K562 (cell line): ENCODE data around the gene ZNF839. TPM values are rescaled to one million over a fixed set of nuclear protein-coding genes. Genes with fewer than 3 reads are reported as not detected.

Experiments used
- ATAC-seq: fragments of 200-7000 bp; cut with Tn5 transposase; 3 replicates; pipeline ENCODE4 v1.9.1; 2020; ENCODE audit warnings: moderate library complexity
- BruUV-seq: library from RNA; stranded (reverse); fragments of 400-500 nt; replicated peaks from 2 replicates; lab custom pipeline; 2021; lab: Mats Ljungman, UMichigan
- CTCF ChIA-PET: fragments of 300-600 bp; formaldehyde crosslinking; extraction: SDS; loops from one replicate; lab custom pipeline; 2021; ENCODE audit warnings: low intra/inter-chr PET ratio; lab: Yijun Ruan, JAX
- POLR2A ChIA-PET: fragments of 300-600, 350-650 bp; sonication (Branson Sonifier 250); formaldehyde crosslinking; extraction: SDS; loops from one replicate; lab custom pipeline; 2021; ENCODE audit warnings: antibody characterized with exemption, inconsistent platforms; lab: Yijun Ruan, JAX
- DNase-seq, 4 experiments: peaks; one replicate each; pipeline versions ENCODE4 v3.0.0 to v3.0.0-alpha.2; 2011 to 2018; ENCODE audit warnings: low spot score in 3 of 4, mixed read lengths in 3 of 4; ENCODE audit errors: extremely low read depth in 1 of 4
- FAIRE-seq: peaks from 2 replicates; lab custom pipeline; 2011; peaks lifted over from hg19 to GRCh38; lab: Jason Lieb, UNC
- H2AFZ ChIP-seq: 2 replicates; pipeline ENCODE4 v1.6.0; 2011; ENCODE audit warnings: low read depth, low read length, control low read depth, inconsistent platforms
- H3K27ac ChIP-seq: fragments of 200-600 bp; 3 replicates; pipeline ENCODE4 v1.8.0; 2011; ENCODE audit warnings: low read depth, mild to moderate bottlenecking, control low read depth, inconsistent platforms, low read length, moderate library complexity, mixed read lengths; ENCODE audit errors: extremely low read depth
- H3K27me3 ChIP-seq, 2 experiments: fragments of 300-600 bp in 1 of 2; 2 replicates in 1 of 2; 3 replicates in 1 of 2; pipeline versions ENCODE4 v1.6.0 to v1.8.0; 2011; ENCODE audit warnings: inconsistent platforms in 2 of 2, low read length in 2 of 2, mild to moderate bottlenecking in 1 of 2, mixed read lengths in 1 of 2, moderate library complexity in 1 of 2; ENCODE audit not compliant: control insufficient read depth in 2 of 2, insufficient read depth in 2 of 2
- H3K36me3 ChIP-seq: fragments of 300-600 bp; 3 replicates; pipeline ENCODE4 v1.8.0; 2011; ENCODE audit warnings: mild to moderate bottlenecking, low read length, inconsistent platforms; ENCODE audit not compliant: control insufficient read depth, insufficient read depth
- H3K4me1 ChIP-seq, 2 experiments: fragments of 200-600 bp in 1 of 2; replicated peaks in 1 of 2; 2 replicates in 1 of 2; 3 replicates in 1 of 2; pipeline versions ENCODE4 v1.5.1 to v1.8.0; 2011; ENCODE audit warnings: inconsistent platforms in 2 of 2, low read length in 2 of 2, mild to moderate bottlenecking in 1 of 2, mixed read lengths in 1 of 2, moderate library complexity in 1 of 2; ENCODE audit not compliant: control insufficient read depth in 2 of 2, insufficient read depth in 2 of 2
- H3K4me2 ChIP-seq: 2 replicates; pipeline ENCODE4 v1.6.1; 2011; ENCODE audit warnings: low read length, control low read depth, inconsistent platforms, mixed read lengths; ENCODE audit not compliant: insufficient read depth
- H3K4me3 ChIP-seq: fragments of 200-600 bp; sonication (generic), shearing (Covaris generic); 2 replicates; pipeline ENCODE4 v1.5.1; 2016; ENCODE audit warnings: control low read depth, inconsistent platforms
- H3K79me2 ChIP-seq: fragments of 200-600 bp; 3 replicates; pipeline ENCODE4 v1.8.0; 2011; ENCODE audit warnings: low read length, inconsistent platforms; ENCODE audit not compliant: control insufficient read depth, insufficient read depth
- H3K9ac ChIP-seq, 2 experiments: 2 replicates each; pipeline versions ENCODE4 v1.6.0 to v1.6.1; 2011; ENCODE audit warnings: low read depth in 2 of 2, low read length in 2 of 2, control low read depth in 1 of 2, inconsistent platforms in 1 of 2, mild to moderate bottlenecking in 1 of 2, mixed read lengths in 1 of 2; ENCODE audit not compliant: insufficient read depth in 1 of 2
- H3K9me1 ChIP-seq: one replicate; pipeline ENCODE4 v1.6.0; 2011; ENCODE audit warnings: inconsistent platforms, mild to moderate bottlenecking, low read length, moderate library complexity; ENCODE audit not compliant: control insufficient read depth, insufficient read depth
- H3K9me3 ChIP-seq: replicated peaks from 2 replicates; pipeline ENCODE4 v1.5.1; 2011; ENCODE audit warnings: low read depth, low read length, inconsistent platforms; ENCODE audit not compliant: control insufficient read depth, insufficient read depth
- H4K20me1 ChIP-seq: replicated peaks from 2 replicates; pipeline ENCODE4 v1.6.1; 2011; ENCODE audit warnings: low read length, inconsistent platforms, mixed read lengths; ENCODE audit not compliant: control insufficient read depth, insufficient read depth
- CAMTA2 ChIP-seq: fragments of 250-450 bp; sonication (Bioruptor Pico); conservative IDR thresholded peaks from 2 replicates; pipeline ENCODE4 v1.5.1; 2022
- CBX1 ChIP-seq: sonication (generic); IDR thresholded peaks from 2 replicates; pipeline ENCODE4 v1.6.1; 2016; ENCODE audit warnings: antibody characterized with exemption, low read depth, mild to moderate bottlenecking
- CBX5 ChIP-seq: IDR thresholded peaks from 2 replicates; pipeline ENCODE4 v1.6.1; 2014; ENCODE audit warnings: low read depth, borderline replicate concordance
- CBX8 ChIP-seq: fragments of 200-600 bp; sonication (generic); IDR thresholded peaks from 2 replicates; pipeline ENCODE4 v1.6.1; 2012; ENCODE audit warnings: borderline replicate concordance, mixed run types, low read depth, mild to moderate bottlenecking, moderate library complexity, mixed read lengths, low read length, control low read depth, inconsistent platforms; ENCODE audit not compliant: poor library complexity, severe bottlenecking; ENCODE audit errors: extremely low read depth
- CSDE1 ChIP-seq, 2 experiments: fragments of 450-650 bp; IDR thresholded peaks; 2 replicates each; pipeline ENCODE4 v1.6.1; 2016; ENCODE audit warnings: mild to moderate bottlenecking in 1 of 2
- FOXJ2 ChIP-seq: fragments of 200-800 bp; sonication (Bioruptor generic); IDR thresholded peaks from 2 replicates; pipeline ENCODE4 v1.6.1; 2016; ENCODE audit warnings: missing genetic modification characterization, missing compliant biosample characterization
- HCFC1 ChIP-seq: IDR thresholded peaks from 2 replicates; pipeline ENCODE4 v1.6.1; 2012; ENCODE audit warnings: low read depth, low read length, improper control_type of control experiment
- LARP7 ChIP-seq: fragments of 450-650 bp; IDR thresholded peaks from 2 replicates; pipeline ENCODE4 v1.6.1; 2016
- PYGO2 ChIP-seq: fragments of 450-650 bp; IDR thresholded peaks from 2 replicates; pipeline ENCODE4 v1.6.1; 2016; ENCODE audit warnings: mild to moderate bottlenecking, missing genetic modification characterization, moderate library complexity, missing compliant biosample characterization
- THAP12 ChIP-seq: fragments of 250-450 bp; sonication (Bioruptor Pico); IDR thresholded peaks from 2 replicates; pipeline ENCODE4 v1.9.0; 2021; ENCODE audit warnings: mild to moderate bottlenecking, inconsistent platforms
- ZFP30 ChIP-seq: fragments of 250-450 bp; sonication (Bioruptor Pico); IDR thresholded peaks from 2 replicates; pipeline ENCODE4 v1.8.0; 2022; ENCODE audit warnings: moderate library complexity, mild to moderate bottlenecking, inconsistent platforms, borderline replicate concordance
- ZFPM2 ChIP-seq: fragments of 250-450 bp; sonication (Bioruptor Pico); IDR thresholded peaks from 2 replicates; pipeline ENCODE4 v1.5.1; 2022; ENCODE audit warnings: mild to moderate bottlenecking
- ZNF695 ChIP-seq: fragments of 450-650 bp; formaldehyde crosslinking; IDR thresholded peaks from 2 replicates; pipeline ENCODE4 v1.4.0; 2020; ENCODE audit warnings: mild to moderate bottlenecking, moderate library complexity
- WGBS: fragments of 100-300 bp; shearing (Covaris generic); methylation state at CpG from one replicate; pipeline ENCODE4 v1.1.6; 2016; ENCODE audit warnings: low coverage, mixed read lengths; ENCODE audit not compliant: insufficient coverage; ENCODE audit errors: missing lambda C conversion rate; 5-methylcytosine and 5-hydroxymethylcytosine counted together
- in situ Hi-C: fragments of 300-500 bp; cut with MboI; formaldehyde crosslinking; loops from 4 replicates; pipeline ENCODE4 v1.15.0; 2018; ENCODE audit warnings: inconsistent platforms, mixed read lengths
- intact Hi-C: fragments of 100-400 bp; cut with micrococcal nuclease; formaldehyde crosslinking; loops from 2 replicates; pipeline ENCODE4 v1.14.2; 2022
- polyA plus RNA-seq, 8 experiments: library from polyadenylated mRNA; depleted of rRNA in 4 of 8; stranded (reverse) in 5 of 8; unstranded in 3 of 8; fragments of >200 nt; fragmentation: Nextera tagmentation in 2 of 8; fragmentation: Illumina TruSeq in 1 of 8; extraction: Ambion mirVana in 2 of 8; extraction: Trizol in 1 of 8; gene quantifications; 2 replicates each; pipeline versions ENCODE4 v1.2.1 to v1.2.3, GENCODE V29; 2011 to 2014; ENCODE audit warnings: inconsistent platforms in 1 of 8, missing spikeins in 1 of 8
- total RNA-seq, 7 experiments: library from RNA; depleted of rRNA in 6 of 7; stranded (reverse); fragments of >200 nt in 6 of 7; fragmentation: Illumina TruSeq in 2 of 7; extraction: Trizol in 2 of 7; gene quantifications; 2 replicates each; pipeline versions ENCODE4 v1.2.1 to v1.2.3, GENCODE V29; 2011 to 2021; ENCODE audit warnings: low replicate concordance in 1 of 7
- TF ChIP-seq, protein P1 (sequence below): fragments of 450-650 bp; IDR thresholded peaks from 2 replicates; pipeline ENCODE4 v1.6.1; 2017; ENCODE audit warnings: antibody characterized with exemption
- TF ChIP-seq, protein P2 (sequence below): sonication (generic); formaldehyde crosslinking; IDR thresholded peaks from 2 replicates; pipeline ENCODE4 v1.8.0; 2023; ENCODE audit warnings: mild to moderate bottlenecking, missing genetic modification reagents

Gene ZNF839
- total and polyA plus RNA-seq, 9 of the 15 experiments (the other 6 are each of a cell fraction or from before 2014, with no cell fraction given) = 0.42 to 8.4 (median 5.7) TPM

- Histone ChIP-seq H3K9ac (no peak overlapping the region), H3K4me2 (no peak overlapping the region), H4K20me1 (no peaks in the 10 kb centered on the region), H3K4me1 (no peaks in the 10 kb centered on the region; a peak in 1 of 5 replicates), H3K79me2 (no peaks in the 10 kb centered on the region), H3K27ac (no peak overlapping the region), H3K4me3 (no peak overlapping the region), H3K9me3 (no peaks in the 10 kb centered on the region), H3K27me3 (no peaks in the 10 kb centered on the region), H3K36me3 (no peaks in the 10 kb centered on the region; the same call in 2 of the 3 replicates), H2AFZ (no peak overlapping the region), H3K9me1 (no peaks in the 10 kb centered on the region)
- CTCF ChIA-PET = no interaction called here
- ATAC-seq (no peak), FAIRE-seq (no peak), DNase-seq (no peak)
- 54% methylated on average over 3 of the region's 5 CpGs for WGBS
- in situ Hi-C loops (no loop called here), intact Hi-C loops (no loop called here)
- POLR2A ChIA-PET = interaction anchor here (0.5 to 2.6 kb wide), 3 partner anchors 12 to 133 kb away, joined by 3 to 9 read pairs (median 4); partner anchors contain the start of genes CINP and TECPR2
- BruUV-seq = no TSS peak
- TF ChIP-seq CBX1 (no peak), HCFC1 (no peak), CSDE1 (IDR thresholded peaks at IDR 0.05) (no peak), ZFPM2 (CRISPR knock-in tag) (no peak), CBX8 (no peak), THAP12 (CRISPR knock-in tag) (no peak), PYGO2 (tag) (no peak), CAMTA2 (CRISPR knock-in tag) (no peak), FOXJ2 (tag) (no peak), ZFP30 (CRISPR knock-in tag) (no peak), ZNF695 (CRISPR knock-in tag) (no peak), LARP7 (no peak), CBX5 (no peak)
- TF ChIP-seq, protein P1, sequence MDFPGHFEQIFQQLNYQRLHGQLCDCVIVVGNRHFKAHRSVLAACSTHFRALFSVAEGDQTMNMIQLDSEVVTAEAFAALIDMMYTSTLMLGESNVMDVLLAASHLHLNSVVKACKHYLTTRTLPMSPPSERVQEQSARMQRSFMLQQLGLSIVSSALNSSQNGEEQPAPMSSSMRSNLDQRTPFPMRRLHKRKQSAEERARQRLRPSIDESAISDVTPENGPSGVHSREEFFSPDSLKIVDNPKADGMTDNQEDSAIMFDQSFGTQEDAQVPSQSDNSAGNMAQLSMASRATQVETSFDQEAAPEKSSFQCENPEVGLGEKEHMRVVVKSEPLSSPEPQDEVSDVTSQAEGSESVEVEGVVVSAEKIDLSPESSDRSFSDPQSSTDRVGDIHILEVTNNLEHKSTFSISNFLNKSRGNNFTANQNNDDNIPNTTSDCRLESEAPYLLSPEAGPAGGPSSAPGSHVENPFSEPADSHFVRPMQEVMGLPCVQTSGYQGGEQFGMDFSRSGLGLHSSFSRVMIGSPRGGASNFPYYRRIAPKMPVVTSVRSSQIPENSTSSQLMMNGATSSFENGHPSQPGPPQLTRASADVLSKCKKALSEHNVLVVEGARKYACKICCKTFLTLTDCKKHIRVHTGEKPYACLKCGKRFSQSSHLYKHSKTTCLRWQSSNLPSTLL = no peak
- TF ChIP-seq, protein P2, sequence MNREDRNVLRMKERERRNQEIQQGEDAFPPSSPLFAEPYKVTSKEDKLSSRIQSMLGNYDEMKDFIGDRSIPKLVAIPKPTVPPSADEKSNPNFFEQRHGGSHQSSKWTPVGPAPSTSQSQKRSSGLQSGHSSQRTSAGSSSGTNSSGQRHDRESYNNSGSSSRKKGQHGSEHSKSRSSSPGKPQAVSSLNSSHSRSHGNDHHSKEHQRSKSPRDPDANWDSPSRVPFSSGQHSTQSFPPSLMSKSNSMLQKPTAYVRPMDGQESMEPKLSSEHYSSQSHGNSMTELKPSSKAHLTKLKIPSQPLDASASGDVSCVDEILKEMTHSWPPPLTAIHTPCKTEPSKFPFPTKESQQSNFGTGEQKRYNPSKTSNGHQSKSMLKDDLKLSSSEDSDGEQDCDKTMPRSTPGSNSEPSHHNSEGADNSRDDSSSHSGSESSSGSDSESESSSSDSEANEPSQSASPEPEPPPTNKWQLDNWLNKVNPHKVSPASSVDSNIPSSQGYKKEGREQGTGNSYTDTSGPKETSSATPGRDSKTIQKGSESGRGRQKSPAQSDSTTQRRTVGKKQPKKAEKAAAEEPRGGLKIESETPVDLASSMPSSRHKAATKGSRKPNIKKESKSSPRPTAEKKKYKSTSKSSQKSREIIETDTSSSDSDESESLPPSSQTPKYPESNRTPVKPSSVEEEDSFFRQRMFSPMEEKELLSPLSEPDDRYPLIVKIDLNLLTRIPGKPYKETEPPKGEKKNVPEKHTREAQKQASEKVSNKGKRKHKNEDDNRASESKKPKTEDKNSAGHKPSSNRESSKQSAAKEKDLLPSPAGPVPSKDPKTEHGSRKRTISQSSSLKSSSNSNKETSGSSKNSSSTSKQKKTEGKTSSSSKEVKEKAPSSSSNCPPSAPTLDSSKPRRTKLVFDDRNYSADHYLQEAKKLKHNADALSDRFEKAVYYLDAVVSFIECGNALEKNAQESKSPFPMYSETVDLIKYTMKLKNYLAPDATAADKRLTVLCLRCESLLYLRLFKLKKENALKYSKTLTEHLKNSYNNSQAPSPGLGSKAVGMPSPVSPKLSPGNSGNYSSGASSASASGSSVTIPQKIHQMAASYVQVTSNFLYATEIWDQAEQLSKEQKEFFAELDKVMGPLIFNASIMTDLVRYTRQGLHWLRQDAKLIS (CRISPR knock-in tag) = no peak
These were observed 55.6 kb downstream of the ZNF839 start for GRCh38 chr14:102375119-102375518.
